Heart right ventricle (tissue), 16 donors: ENCODE data around the gene ATXN7L1. TPM values are rescaled to one million over a fixed set of nuclear protein-coding genes. Genes with fewer than 3 reads are reported as not detected.

Source experiments
- ATAC-seq, 8 donors: fragments of 200-7000 bp; cut with Tn5 transposase; one replicate each; pipeline ENCODE4 v1.9.1; 2020; ENCODE audit warnings: mild to moderate bottlenecking in 8 of 8, moderate library complexity in 8 of 8, moderate number of reproducible peaks in 1 of 8
- DNase-seq, 2 donors: peaks; one replicate each; pipeline ENCODE4 v3.0.0-alpha.2; 2020
- H3K27ac ChIP-seq, 10 donors: fragments of 200-600 bp; sonication (generic) in 2 of 10; one replicate each; pipeline versions ENCODE4 v1.5.0 to v1.8.0; 2020 to 2022; ENCODE audit warnings: mild to moderate bottlenecking in 3 of 10
- H3K27me3 ChIP-seq, 7 donors: fragments of 200-600 bp; one replicate each; pipeline ENCODE4 v1.8.0; 2021 to 2022; ENCODE audit warnings: mild to moderate bottlenecking in 2 of 7
- H3K36me3 ChIP-seq, 9 donors: fragments of 200-600 bp; sonication (generic) in 1 of 9; one replicate each; pipeline versions ENCODE4 v1.5.0 to v1.8.0; 2020 to 2022; ENCODE audit warnings: mild to moderate bottlenecking in 2 of 9
- H3K4me1 ChIP-seq, 9 donors: fragments of 200-600 bp; sonication (generic) in 1 of 9; one replicate each; pipeline versions ENCODE4 v1.5.0 to v1.8.0; 2020 to 2022; ENCODE audit warnings: mild to moderate bottlenecking in 4 of 9
- H3K4me3 ChIP-seq, 10 donors: fragments of 200-600 bp; sonication (generic) in 2 of 10; one replicate each; pipeline versions ENCODE4 v1.5.0 to v1.8.0; 2020 to 2022; ENCODE audit warnings: mild to moderate bottlenecking in 7 of 10, moderate library complexity in 2 of 10
- H3K9me3 ChIP-seq, 11 donors: fragments of 200-600 bp in 10 of 11; sonication (generic) in 2 of 11; one replicate each; pipeline versions ENCODE4 v1.5.0 to v1.8.0; 2013 to 2022; ENCODE audit warnings: mild to moderate bottlenecking in 2 of 11, control low read depth in 1 of 11, moderate library complexity in 1 of 11
- WGBS, 2 donors: extraction: QIAGEN DNeasy Blood & Tissue Kit; methylation state at CpG; one replicate each; pipeline ENCODE4 v1.1.7; 2013; ENCODE audit warnings: inconsistent platforms in 1 of 2; 5-methylcytosine and 5-hydroxymethylcytosine counted together
- intact Hi-C, 10 donors: fragments of 100-400 bp; cut with DNase I; formaldehyde crosslinking; loops; one replicate each; pipeline versions ENCODE4 v1.11.1 to v1.14.2; 2022
- polyA plus RNA-seq, 2 donors: library from polyadenylated mRNA; stranded (reverse); fragments of 200-250 nt; gene quantifications; one replicate each; pipeline ENCODE4 v1.2.3, GENCODE V29; 2013
- total RNA-seq, 10 donors: library from RNA; stranded (reverse); fragmentation: NEBNext Ultra II Directional in 3 of 10; extraction: Animal tissue kit (Norgen Biotek cat#: 25700) in 3 of 10; gene quantifications; one replicate each; pipeline versions ENCODE4 v1.2.1 to v1.2.4, GENCODE V29; 2021 to 2023
- TF ChIP-seq, protein P1 (sequence below), 9 donors: fragments of 200-600 bp; sonication (generic) in 2 of 9; IDR thresholded peaks; one replicate each; pipeline versions ENCODE4 v1.5.0 to v1.8.0; 2021 to 2022; ENCODE audit warnings: antibody characterized with exemption in 9 of 9, mild to moderate bottlenecking in 5 of 9, moderate library complexity in 1 of 9
- donor health status: Arrhythmogenic right ventricular cardiomyopathy.
- donor health status: ischemic (EF 13 %, LVEDD 7.1; RV severe dilation, severe dysfunction).
- donor health status: healthy with polysubstance abuse.
- donor health status: DM: no; HTN: yes; CAD: no.
- donor health status: DM: no; HTN: no; CAD: no.
- donor health status: ischemic (EF 25% LVEDD 6.9; RV normal size, moderate dysfunction).
- donor health status: ischemic (EF 25% LVEDD 5.7; RV mildly dilated, moderate dysfunction).
- donor health status: healthy.
- donor health status: DM: yes; HTN: yes; CAD: no.
- donor health status: Ischemic cardiomyopathy.
- donor health status: ischemic (EF 35%, LVEDD 5.7; RV mildly dilated, moderate dysfunction).
- donor health status: nonischemic (EF 11% LVEDD 7.7; RV severe dilation, severe dysfunction).
- donor health status: DM: yes; HTN: yes; CAD: no.
- donor health status: PGD.
- donor health status: ischemic (EF 29% LVEDD 5.4; RV normal size, mild dysfunction).
- donor health status: nonischemic (EF 23%, LVEDD 6.1; RV moderate dilation, normal function).

Gene ATXN7L1
- total and polyA plus RNA-seq, 12 donors: 1.7 to 7.2 (median 5.4) TPM

DNA sequence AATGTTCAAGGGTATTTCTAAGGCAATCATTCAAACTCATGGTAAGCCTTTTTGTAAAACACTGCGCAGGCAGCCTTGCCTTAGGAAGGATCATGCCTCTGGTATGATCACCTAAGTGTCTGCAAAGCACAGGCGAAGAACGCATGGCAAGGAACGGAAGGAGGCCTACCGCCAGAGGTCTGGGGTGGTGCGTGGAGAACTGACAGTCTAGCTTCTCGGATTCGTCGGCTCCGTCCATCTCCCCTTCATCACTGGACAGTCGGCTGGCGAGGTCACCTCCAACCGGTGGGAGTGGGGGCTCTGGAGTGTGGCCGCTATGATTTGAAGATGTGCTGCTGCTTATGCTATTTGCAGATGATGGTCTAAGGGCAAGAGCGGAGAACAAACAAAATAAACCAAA, 252.5 kb downstream of the ATXN7L1 start:
- no peak overlapping the region for H3K27ac ChIP-seq
- WGBS, 2 donors: 98% methylated on average over 15 of the region's 15 CpGs
- intact Hi-C loops: no loop called here
- peaks cover 0 to 14% (median 0%) of the 10 kb centered on the region in 11 donors for H3K9me3 ChIP-seq
- no peaks in the 10 kb centered on the region for H3K27me3 ChIP-seq
- ATAC-seq (no peak), DNase-seq (no peak)
- peaks cover 0 to 17% (median 12%) of the 10 kb centered on the region in 9 donors for H3K4me1 ChIP-seq
- peaks cover 0 to 61% (median 3%) of the 10 kb centered on the region in 9 donors for H3K36me3 ChIP-seq
- H3K4me3 ChIP-seq: no peak overlapping the region
- TF ChIP-seq, protein P1, sequence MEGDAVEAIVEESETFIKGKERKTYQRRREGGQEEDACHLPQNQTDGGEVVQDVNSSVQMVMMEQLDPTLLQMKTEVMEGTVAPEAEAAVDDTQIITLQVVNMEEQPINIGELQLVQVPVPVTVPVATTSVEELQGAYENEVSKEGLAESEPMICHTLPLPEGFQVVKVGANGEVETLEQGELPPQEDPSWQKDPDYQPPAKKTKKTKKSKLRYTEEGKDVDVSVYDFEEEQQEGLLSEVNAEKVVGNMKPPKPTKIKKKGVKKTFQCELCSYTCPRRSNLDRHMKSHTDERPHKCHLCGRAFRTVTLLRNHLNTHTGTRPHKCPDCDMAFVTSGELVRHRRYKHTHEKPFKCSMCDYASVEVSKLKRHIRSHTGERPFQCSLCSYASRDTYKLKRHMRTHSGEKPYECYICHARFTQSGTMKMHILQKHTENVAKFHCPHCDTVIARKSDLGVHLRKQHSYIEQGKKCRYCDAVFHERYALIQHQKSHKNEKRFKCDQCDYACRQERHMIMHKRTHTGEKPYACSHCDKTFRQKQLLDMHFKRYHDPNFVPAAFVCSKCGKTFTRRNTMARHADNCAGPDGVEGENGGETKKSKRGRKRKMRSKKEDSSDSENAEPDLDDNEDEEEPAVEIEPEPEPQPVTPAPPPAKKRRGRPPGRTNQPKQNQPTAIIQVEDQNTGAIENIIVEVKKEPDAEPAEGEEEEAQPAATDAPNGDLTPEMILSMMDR (IDR thresholded peaks at IDR 0.05): no peak

DNA sequence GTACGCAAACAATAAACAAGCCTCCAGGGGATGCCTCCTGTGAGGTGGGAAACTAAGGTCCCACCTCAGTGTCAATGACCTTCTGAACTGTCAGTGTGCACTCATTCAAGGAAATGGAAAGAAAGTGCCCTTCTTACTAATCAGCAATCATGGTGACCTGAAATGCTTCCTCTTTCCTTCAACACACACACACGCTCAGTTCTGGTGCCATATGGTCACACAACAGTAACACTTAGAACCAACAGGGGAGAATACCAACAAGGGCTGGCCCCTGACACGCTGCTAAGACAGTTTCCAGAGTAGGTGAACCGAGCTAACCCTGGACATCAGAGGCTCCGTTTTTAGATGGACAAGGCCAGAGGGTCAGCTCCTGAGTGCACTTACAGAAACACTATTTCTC, 253.0 kb downstream of the ATXN7L1 start:
- H3K36me3 ChIP-seq: peaks cover 0 to 65% (median 3%) of the 10 kb centered on the region in 9 donors
- WGBS, 2 donors: 91% methylated on average over 5 of the region's 5 CpGs
- H3K4me1 ChIP-seq: peaks cover 0 to 17% (median 12%) of the 10 kb centered on the region in 9 donors
- no peak overlapping the region for H3K4me3 ChIP-seq
- intact Hi-C loops: no loop called here
- no peak for DNase-seq
- no peak for ATAC-seq
- H3K9me3 ChIP-seq: peaks cover 0 to 14% (median 0%) of the 10 kb centered on the region in 11 donors
- H3K27ac ChIP-seq: no peak overlapping the region
- TF ChIP-seq, protein P1 (IDR thresholded peaks at IDR 0.05): no peak
- no peaks in the 10 kb centered on the region for H3K27me3 ChIP-seq

DNA sequence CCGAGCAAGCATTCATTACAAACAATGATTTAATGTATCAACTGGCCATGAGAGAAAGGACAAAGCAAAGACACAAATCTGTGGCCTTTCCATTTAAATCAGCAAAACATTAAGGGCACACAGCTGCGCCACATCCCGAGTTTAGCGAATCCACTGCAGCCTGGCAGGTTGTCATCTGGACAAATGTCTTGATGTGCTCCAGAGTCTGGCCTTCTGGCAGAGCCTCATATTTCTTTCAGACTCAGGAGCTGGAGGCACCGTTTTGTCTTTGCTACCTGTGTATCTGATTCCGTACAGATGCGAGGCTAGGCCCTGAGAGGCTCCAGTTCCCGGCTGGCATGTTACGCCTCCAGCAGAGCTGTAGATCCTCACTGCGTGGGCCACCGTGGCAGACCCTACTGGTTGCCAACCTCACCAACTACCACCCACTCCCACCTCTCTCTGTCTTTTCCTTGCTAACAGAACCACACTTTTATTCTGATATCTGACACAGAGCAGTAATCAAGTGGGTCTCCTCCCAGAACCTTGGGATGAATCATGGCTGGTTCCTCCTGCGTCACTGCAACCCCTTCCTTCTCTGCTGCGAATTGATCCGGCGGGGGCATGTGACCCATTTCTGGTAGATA, 254.2 kb downstream of the ATXN7L1 start:
- no peak overlapping the region for H3K4me3 ChIP-seq
- H3K27me3 ChIP-seq: no peaks in the 10 kb centered on the region
- 89% methylated on average over 15 of the region's 15 CpGs for WGBS, 2 donors
- peaks cover 0 to 23% (median 12%) of the 10 kb centered on the region in 9 donors for H3K4me1 ChIP-seq
- TF ChIP-seq, protein P1 (IDR thresholded peaks at IDR 0.05): no peak
- H3K27ac ChIP-seq: no peak overlapping the region
- peaks cover 0 to 14% (median 0%) of the 10 kb centered on the region in 11 donors for H3K9me3 ChIP-seq
- peaks cover 0 to 73% (median 3%) of the 10 kb centered on the region in 9 donors for H3K36me3 ChIP-seq
- intact Hi-C loops: no loop called here
- ATAC-seq (peak in 2 of 8 donors; percentile 18 to 42), DNase-seq (no peak)

DNA sequence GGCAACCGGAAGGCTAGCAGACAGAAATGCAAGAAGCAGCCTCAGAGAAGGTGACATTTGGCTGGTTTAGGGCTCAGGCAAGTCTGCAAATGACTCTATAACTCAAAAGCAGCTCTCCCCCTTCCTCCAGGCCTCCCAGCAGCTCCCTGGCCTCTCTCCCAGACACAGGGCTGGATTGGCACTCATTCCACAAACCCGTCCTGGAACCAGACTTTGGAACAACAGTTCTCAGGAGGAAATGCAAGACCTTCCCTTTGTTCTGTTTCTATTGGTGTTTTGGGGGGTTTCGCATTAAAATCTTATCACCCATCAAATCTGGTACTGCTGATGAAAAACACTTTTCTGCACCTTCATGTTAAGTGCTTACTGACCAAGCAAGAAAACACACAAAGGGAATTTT, 254.8 kb downstream of the ATXN7L1 start:
- no peak overlapping the region for H3K4me3 ChIP-seq
- H3K36me3 ChIP-seq: peaks cover 0 to 71% (median 3%) of the 10 kb centered on the region in 9 donors
- WGBS, 2 donors: 49 to 54% methylated on average over 3 of the region's 3 CpGs
- H3K4me1 ChIP-seq: peaks cover 0 to 25% (median 12%) of the 10 kb centered on the region in 9 donors
- no peaks in the 10 kb centered on the region for H3K27me3 ChIP-seq
- H3K9me3 ChIP-seq: peaks cover 0 to 11% (median 0%) of the 10 kb centered on the region in 11 donors
- TF ChIP-seq, protein P1 (IDR thresholded peaks at IDR 0.05): no peak
- ATAC-seq (peak; percentile 61 to 87 (median 80)), DNase-seq (peak; percentile 57 to 58)
- H3K27ac ChIP-seq: peak overlapping the region in 1 of 10 donors; percentile 18
- intact Hi-C loops: no loop called here
